ENCODE results near the gene RAB31.

DNA sequence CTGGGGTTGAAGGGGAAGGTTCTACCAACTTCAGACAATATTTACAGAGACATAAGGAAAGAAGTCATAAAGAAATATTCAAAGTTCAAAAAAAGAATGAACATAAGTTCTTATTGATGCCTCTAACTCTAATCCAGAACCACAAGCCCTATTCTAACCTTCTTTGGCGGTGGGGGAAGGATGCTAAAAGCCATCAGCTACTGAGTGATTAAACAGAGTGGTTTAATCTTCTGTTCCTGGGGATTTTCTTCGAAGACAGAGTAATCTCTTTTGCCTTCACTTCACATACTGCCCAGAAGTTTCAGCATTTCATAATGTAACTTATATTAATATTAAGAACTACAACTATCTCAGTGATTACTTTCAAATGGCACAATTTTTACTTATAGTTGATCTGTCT, 126.5 kb downstream of the RAB31 start:
- no peak for TF ChIP-seq EZH2 (IDR thresholded peaks at IDR 0.05; ENCODE audit: borderline replicate concordance, low read depth, low read length, severe bottlenecking)
- TF ChIP-seq, protein P1, sequence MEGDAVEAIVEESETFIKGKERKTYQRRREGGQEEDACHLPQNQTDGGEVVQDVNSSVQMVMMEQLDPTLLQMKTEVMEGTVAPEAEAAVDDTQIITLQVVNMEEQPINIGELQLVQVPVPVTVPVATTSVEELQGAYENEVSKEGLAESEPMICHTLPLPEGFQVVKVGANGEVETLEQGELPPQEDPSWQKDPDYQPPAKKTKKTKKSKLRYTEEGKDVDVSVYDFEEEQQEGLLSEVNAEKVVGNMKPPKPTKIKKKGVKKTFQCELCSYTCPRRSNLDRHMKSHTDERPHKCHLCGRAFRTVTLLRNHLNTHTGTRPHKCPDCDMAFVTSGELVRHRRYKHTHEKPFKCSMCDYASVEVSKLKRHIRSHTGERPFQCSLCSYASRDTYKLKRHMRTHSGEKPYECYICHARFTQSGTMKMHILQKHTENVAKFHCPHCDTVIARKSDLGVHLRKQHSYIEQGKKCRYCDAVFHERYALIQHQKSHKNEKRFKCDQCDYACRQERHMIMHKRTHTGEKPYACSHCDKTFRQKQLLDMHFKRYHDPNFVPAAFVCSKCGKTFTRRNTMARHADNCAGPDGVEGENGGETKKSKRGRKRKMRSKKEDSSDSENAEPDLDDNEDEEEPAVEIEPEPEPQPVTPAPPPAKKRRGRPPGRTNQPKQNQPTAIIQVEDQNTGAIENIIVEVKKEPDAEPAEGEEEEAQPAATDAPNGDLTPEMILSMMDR (IDR thresholded peaks at IDR 0.05; ENCODE audit: borderline replicate concordance, extremely low read depth, low read length, poor library complexity, severe bottlenecking) = no peak

Data from DND-41 (cell line).